GM23338 (cell line): ENCODE measurements around the gene HDAC1. TPM values are rescaled to one million over a fixed set of nuclear protein-coding genes. Genes with fewer than 3 reads are reported as not detected.

Experiments used
- JUNB ChIP-seq: IDR thresholded peaks from one replicate; pipeline ENCODE4 v1.6.1; 2016; ENCODE audit warnings: antibody characterized with exemption; ENCODE audit not compliant: unreplicated experiment
- NANOG ChIP-seq: IDR thresholded peaks from 2 replicates; pipeline ENCODE4 v1.6.1; 2016; ENCODE audit warnings: antibody characterized with exemption, borderline replicate concordance
- POLR2AphosphoS5 ChIP-seq: IDR thresholded peaks from 2 replicates; pipeline ENCODE4 v1.6.1; 2016; ENCODE audit warnings: antibody characterized with exemption, low read depth
- STAT1 ChIP-seq: IDR thresholded peaks from one replicate; pipeline ENCODE4 v1.6.1; 2016; ENCODE audit warnings: antibody characterized with exemption; ENCODE audit not compliant: unreplicated experiment
- ZNF331 ChIP-seq: fragments of 250-450 bp; sonication (Bioruptor Pico); IDR thresholded peaks from 2 replicates; pipeline ENCODE4 v1.5.0; 2020; ENCODE audit warnings: low read depth, mild to moderate bottlenecking, moderate library complexity
- polyA plus RNA-seq: library from polyadenylated mRNA; unstranded; fragments of >200 nt; fragmentation: Nextera tagmentation; extraction: Ambion mirVana; gene quantifications from 2 replicates; pipeline ENCODE4 v1.2.1, GENCODE V29; 2016
- total RNA-seq: library from RNA; depleted of rRNA; stranded (reverse); fragments of >200 nt; shearing (Covaris generic); gene quantifications from 2 replicates; pipeline ENCODE4 v1.2.3, GENCODE V29; 2014
- TF ChIP-seq, protein P1 (sequence below): fragments of 250-450 bp; sonication (Bioruptor Pico); IDR thresholded peaks from 2 replicates; pipeline ENCODE4 v1.5.0; 2020; ENCODE audit warnings: mild to moderate bottlenecking, moderate library complexity
- TF ChIP-seq, protein P2 (sequence below): IDR thresholded peaks from 2 replicates; pipeline ENCODE4 v1.6.1; 2016; ENCODE audit warnings: antibody characterized with exemption
- TF ChIP-seq, protein P3 (sequence below): IDR thresholded peaks from one replicate; pipeline ENCODE4 v1.6.1; 2018; ENCODE audit warnings: antibody characterized with exemption; ENCODE audit not compliant: unreplicated experiment

HDAC1 gene
- total and polyA plus RNA-seq, 2 experiments from 2014 or later, result 82.6 to 104 TPM

DNA sequence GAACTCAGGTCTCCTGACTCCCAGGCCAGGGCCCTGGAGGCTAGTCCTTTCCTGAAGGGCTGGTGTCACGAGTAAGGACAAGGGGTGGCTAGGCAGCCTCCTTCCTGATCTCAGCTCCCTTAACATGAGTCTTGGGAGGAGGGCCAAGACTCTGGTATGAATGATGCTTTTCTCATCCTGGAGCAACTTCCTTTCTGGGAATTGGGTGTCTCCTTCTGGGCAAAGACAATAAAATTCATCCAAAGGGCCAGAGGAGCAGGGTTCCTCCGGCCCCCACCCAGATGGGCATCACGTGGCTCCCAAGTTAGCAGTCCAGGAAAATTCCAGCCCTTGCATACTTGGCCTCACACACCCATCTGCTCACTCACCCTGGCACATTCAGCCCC lies 45.0 kb upstream of the HDAC1 start, which contains the start of gene FAM167B (continued):
- TF ChIP-seq, protein P1, sequence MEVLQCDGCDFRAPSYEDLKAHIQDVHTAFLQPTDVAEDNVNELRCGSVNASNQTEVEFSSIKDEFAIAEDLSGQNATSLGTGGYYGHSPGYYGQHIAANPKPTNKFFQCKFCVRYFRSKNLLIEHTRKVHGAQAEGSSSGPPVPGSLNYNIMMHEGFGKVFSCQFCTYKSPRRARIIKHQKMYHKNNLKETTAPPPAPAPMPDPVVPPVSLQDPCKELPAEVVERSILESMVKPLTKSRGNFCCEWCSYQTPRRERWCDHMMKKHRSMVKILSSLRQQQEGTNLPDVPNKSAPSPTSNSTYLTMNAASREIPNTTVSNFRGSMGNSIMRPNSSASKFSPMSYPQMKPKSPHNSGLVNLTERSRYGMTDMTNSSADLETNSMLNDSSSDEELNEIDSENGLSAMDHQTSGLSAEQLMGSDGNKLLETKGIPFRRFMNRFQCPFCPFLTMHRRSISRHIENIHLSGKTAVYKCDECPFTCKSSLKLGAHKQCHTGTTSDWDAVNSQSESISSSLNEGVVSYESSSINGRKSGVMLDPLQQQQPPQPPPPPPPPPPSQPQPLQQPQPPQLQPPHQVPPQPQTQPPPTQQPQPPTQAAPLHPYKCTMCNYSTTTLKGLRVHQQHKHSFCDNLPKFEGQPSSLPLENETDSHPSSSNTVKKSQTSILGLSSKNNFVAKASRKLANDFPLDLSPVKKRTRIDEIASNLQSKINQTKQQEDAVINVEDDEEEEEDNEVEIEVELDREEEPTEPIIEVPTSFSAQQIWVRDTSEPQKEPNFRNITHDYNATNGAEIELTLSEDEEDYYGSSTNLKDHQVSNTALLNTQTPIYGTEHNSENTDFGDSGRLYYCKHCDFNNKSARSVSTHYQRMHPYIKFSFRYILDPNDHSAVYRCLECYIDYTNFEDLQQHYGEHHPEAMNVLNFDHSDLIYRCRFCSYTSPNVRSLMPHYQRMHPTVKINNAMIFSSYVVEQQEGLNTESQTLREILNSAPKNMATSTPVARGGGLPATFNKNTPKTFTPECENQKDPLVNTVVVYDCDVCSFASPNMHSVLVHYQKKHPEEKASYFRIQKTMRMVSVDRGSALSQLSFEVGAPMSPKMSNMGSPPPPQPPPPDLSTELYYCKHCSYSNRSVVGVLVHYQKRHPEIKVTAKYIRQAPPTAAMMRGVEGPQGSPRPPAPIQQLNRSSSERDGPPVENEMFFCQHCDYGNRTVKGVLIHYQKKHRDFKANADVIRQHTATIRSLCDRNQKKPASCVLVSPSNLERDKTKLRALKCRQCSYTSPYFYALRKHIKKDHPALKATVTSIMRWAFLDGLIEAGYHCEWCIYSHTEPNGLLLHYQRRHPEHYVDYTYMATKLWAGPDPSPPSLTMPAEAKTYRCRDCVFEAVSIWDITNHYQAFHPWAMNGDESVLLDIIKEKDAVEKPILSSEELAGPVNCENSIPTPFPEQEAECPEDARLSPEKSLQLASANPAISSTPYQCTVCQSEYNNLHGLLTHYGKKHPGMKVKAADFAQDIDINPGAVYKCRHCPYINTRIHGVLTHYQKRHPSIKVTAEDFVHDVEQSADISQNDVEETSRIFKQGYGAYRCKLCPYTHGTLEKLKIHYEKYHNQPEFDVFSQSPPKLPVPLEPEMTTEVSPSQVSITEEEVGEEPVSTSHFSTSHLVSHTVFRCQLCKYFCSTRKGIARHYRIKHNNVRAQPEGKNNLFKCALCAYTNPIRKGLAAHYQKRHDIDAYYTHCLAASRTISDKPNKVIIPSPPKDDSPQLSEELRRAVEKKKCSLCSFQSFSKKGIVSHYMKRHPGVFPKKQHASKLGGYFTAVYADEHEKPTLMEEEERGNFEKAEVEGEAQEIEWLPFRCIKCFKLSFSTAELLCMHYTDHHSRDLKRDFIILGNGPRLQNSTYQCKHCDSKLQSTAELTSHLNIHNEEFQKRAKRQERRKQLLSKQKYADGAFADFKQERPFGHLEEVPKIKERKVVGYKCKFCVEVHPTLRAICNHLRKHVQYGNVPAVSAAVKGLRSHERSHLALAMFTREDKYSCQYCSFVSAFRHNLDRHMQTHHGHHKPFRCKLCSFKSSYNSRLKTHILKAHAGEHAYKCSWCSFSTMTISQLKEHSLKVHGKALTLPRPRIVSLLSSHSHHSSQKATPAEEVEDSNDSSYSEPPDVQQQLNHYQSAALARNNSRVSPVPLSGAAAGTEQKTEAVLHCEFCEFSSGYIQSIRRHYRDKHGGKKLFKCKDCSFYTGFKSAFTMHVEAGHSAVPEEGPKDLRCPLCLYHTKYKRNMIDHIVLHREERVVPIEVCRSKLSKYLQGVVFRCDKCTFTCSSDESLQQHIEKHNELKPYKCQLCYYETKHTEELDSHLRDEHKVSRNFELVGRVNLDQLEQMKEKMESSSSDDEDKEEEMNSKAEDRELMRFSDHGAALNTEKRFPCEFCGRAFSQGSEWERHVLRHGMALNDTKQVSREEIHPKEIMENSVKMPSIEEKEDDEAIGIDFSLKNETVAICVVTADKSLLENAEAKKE, result no peak
- TF ChIP-seq ZNF331 (CRISPR knock-in tag) (no peak), NANOG (no peak), JUNB (no peak), POLR2AphosphoS5 (no peak), STAT1 (no peak)
- TF ChIP-seq, protein P2, sequence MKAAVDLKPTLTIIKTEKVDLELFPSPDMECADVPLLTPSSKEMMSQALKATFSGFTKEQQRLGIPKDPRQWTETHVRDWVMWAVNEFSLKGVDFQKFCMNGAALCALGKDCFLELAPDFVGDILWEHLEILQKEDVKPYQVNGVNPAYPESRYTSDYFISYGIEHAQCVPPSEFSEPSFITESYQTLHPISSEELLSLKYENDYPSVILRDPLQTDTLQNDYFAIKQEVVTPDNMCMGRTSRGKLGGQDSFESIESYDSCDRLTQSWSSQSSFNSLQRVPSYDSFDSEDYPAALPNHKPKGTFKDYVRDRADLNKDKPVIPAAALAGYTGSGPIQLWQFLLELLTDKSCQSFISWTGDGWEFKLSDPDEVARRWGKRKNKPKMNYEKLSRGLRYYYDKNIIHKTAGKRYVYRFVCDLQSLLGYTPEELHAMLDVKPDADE, result no peak
- TF ChIP-seq, protein P3, sequence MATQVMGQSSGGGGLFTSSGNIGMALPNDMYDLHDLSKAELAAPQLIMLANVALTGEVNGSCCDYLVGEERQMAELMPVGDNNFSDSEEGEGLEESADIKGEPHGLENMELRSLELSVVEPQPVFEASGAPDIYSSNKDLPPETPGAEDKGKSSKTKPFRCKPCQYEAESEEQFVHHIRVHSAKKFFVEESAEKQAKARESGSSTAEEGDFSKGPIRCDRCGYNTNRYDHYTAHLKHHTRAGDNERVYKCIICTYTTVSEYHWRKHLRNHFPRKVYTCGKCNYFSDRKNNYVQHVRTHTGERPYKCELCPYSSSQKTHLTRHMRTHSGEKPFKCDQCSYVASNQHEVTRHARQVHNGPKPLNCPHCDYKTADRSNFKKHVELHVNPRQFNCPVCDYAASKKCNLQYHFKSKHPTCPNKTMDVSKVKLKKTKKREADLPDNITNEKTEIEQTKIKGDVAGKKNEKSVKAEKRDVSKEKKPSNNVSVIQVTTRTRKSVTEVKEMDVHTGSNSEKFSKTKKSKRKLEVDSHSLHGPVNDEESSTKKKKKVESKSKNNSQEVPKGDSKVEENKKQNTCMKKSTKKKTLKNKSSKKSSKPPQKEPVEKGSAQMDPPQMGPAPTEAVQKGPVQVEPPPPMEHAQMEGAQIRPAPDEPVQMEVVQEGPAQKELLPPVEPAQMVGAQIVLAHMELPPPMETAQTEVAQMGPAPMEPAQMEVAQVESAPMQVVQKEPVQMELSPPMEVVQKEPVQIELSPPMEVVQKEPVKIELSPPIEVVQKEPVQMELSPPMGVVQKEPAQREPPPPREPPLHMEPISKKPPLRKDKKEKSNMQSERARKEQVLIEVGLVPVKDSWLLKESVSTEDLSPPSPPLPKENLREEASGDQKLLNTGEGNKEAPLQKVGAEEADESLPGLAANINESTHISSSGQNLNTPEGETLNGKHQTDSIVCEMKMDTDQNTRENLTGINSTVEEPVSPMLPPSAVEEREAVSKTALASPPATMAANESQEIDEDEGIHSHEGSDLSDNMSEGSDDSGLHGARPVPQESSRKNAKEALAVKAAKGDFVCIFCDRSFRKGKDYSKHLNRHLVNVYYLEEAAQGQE, result no peak
